GM12878 (cell line): ENCODE measurements around the gene DDR2. TPM values are rescaled to one million over a fixed set of nuclear protein-coding genes. Genes with fewer than 3 reads are reported as not detected.

Experiments
- ATAC-seq: fragments of 200-7000 bp; cut with Tn5 transposase; 3 replicates; pipeline ENCODE4 v1.9.1; 2020; ENCODE audit warnings: mild to moderate bottlenecking, moderate library complexity
- BruUV-seq: library from RNA; stranded (reverse); fragments of 400-500 nt; replicated peaks from 2 replicates; lab custom pipeline; 2021; lab: Mats Ljungman, UMichigan
- CTCF ChIA-PET: fragments of 300-600 bp; sonication (Branson Sonifier 250); formaldehyde crosslinking; extraction: SDS; loops from one replicate; lab custom pipeline; 2021; ENCODE audit warnings: inconsistent platforms; lab: Yijun Ruan, JAX
- POLR2A ChIA-PET: fragments of 350-600 bp; formaldehyde crosslinking; extraction: SDS; loops from one replicate; lab custom pipeline; 2021; ENCODE audit warnings: inconsistent platforms; lab: Charles Lee
- RAD21 ChIA-PET: fragments of 300-600 bp; sonication (Branson Sonifier 250); formaldehyde crosslinking; loops from one replicate; lab custom pipeline; 2023; ENCODE audit warnings: antibody characterized with exemption; ENCODE audit not compliant: unreplicated experiment; lab: Charles Lee
- SMC1A ChIA-PET: fragments of 300-600 bp; sonication (Branson Sonifier 250); formaldehyde crosslinking; loops from one replicate; lab custom pipeline; 2023; ENCODE audit not compliant: unreplicated experiment, uncharacterized antibody; lab: Charles Lee
- DNase-seq: peaks from one replicate; pipeline ENCODE4 v3.0.0-alpha.2; 2011; ENCODE audit warnings: low read depth, low spot score
- FAIRE-seq: peaks from 3 replicates; lab custom pipeline; 2011; peaks lifted over from hg19 to GRCh38; lab: Jason Lieb, UNC
- H2AFZ ChIP-seq: 2 replicates; pipeline ENCODE4 v1.6.0; 2011; ENCODE audit warnings: low read depth, low read length, control low read depth; ENCODE audit not compliant: control insufficient read depth
- H3K27ac ChIP-seq: 2 replicates; pipeline ENCODE4 v1.5.1; 2011; ENCODE audit warnings: control low read depth; ENCODE audit not compliant: control insufficient read depth, insufficient read depth
- H3K27me3 ChIP-seq, 2 experiments: replicated peaks in 1 of 2; 2 replicates each; pipeline versions ENCODE4 v1.6.0 to v1.6.1; 2011; ENCODE audit warnings: low read length in 1 of 2; ENCODE audit not compliant: control insufficient read depth in 2 of 2, insufficient read depth in 2 of 2
- H3K36me3 ChIP-seq, 2 experiments: 2 replicates each; pipeline ENCODE4 v1.5.1; 2011; ENCODE audit warnings: low read length in 1 of 2; ENCODE audit not compliant: control insufficient read depth in 2 of 2, insufficient read depth in 2 of 2
- H3K4me1 ChIP-seq: 2 replicates; pipeline ENCODE4 v1.6.1; 2011; ENCODE audit warnings: mild to moderate bottlenecking, low read length, moderate library complexity, mixed read lengths; ENCODE audit not compliant: control insufficient read depth, insufficient read depth
- H3K4me2 ChIP-seq: 2 replicates; pipeline ENCODE4 v1.6.0; 2011; ENCODE audit warnings: control low read depth; ENCODE audit not compliant: control insufficient read depth, insufficient read depth
- H3K4me3 ChIP-seq: fragments of 200-600 bp; sonication (generic); 2 replicates; pipeline ENCODE4 v1.5.1; 2016
- H3K79me2 ChIP-seq: 2 replicates; pipeline ENCODE4 v1.6.0; 2011; ENCODE audit warnings: low read length; ENCODE audit not compliant: control insufficient read depth, insufficient read depth
- H3K9ac ChIP-seq: 2 replicates; pipeline ENCODE4 v1.8.0; 2011; ENCODE audit warnings: low read length, control low read depth, mixed read lengths; ENCODE audit not compliant: control insufficient read depth, insufficient read depth
- H3K9me3 ChIP-seq: replicated peaks from 3 replicates; pipeline ENCODE4 v1.5.1; 2011; ENCODE audit warnings: mild to moderate bottlenecking, low read length; ENCODE audit not compliant: control insufficient read depth, insufficient read depth
- H4K20me1 ChIP-seq: 2 replicates; pipeline ENCODE4 v1.6.0; 2011; ENCODE audit not compliant: control insufficient read depth, insufficient read depth
- BHLHE40 ChIP-seq, 2 experiments: fragments of 450-650 bp in 1 of 2; IDR thresholded peaks; 2 replicates each; pipeline ENCODE4 v1.6.1; 2011 to 2017; ENCODE audit warnings: low read depth in 2 of 2, borderline replicate concordance in 1 of 2, improper control_type of control experiment in 1 of 2, low read length in 1 of 2, mild to moderate bottlenecking in 1 of 2
- HDAC2 ChIP-seq: fragments of 200-600 bp; sonication (generic); IDR thresholded peaks from 2 replicates; pipeline ENCODE4 v1.6.1; 2017
- HSF1 ChIP-seq: fragments of 150-350 bp; IDR thresholded peaks from 2 replicates; pipeline ENCODE4 v1.6.1; 2014; ENCODE audit warnings: mild to moderate bottlenecking, low read depth, low read length
- JUND ChIP-seq: IDR thresholded peaks from 2 replicates; pipeline ENCODE4 v1.6.1; 2012; ENCODE audit warnings: low read depth, mild to moderate bottlenecking, low read length, improper control_type of control experiment, moderate library complexity
- MYB ChIP-seq: fragments of 150-350 bp; IDR thresholded peaks from 2 replicates; pipeline ENCODE4 v1.6.1; 2014; ENCODE audit warnings: mild to moderate bottlenecking, low read depth, low read length, borderline replicate concordance
- PBX3 ChIP-seq: IDR thresholded peaks from 2 replicates; pipeline ENCODE4 v1.6.1; 2011; ENCODE audit warnings: mild to moderate bottlenecking, low read depth, low read length, moderate library complexity; ENCODE audit not compliant: insufficient replicate concordance
- RAD51 ChIP-seq: fragments of 450-650 bp; IDR thresholded peaks from 2 replicates; pipeline ENCODE4 v1.6.1; 2016; ENCODE audit warnings: moderate library complexity, mild to moderate bottlenecking, inconsistent platforms
- SP1 ChIP-seq: IDR thresholded peaks from one replicate; pipeline ENCODE4 v1.6.1; 2011; ENCODE audit warnings: low read depth, low read length
- STAT3 ChIP-seq: IDR thresholded peaks from 2 replicates; pipeline ENCODE4 v1.6.1; 2011; ENCODE audit warnings: low read depth, low read length, improper control_type of control experiment
- SUZ12 ChIP-seq: fragments of 200-600 bp; sonication (generic); IDR thresholded peaks from one replicate; pipeline ENCODE4 v1.6.1; 2018; ENCODE audit warnings: antibody characterized with exemption, mild to moderate bottlenecking; ENCODE audit not compliant: unreplicated experiment
- TAF1 ChIP-seq: IDR thresholded peaks from 2 replicates; pipeline ENCODE4 v1.6.1; 2011; ENCODE audit warnings: mild to moderate bottlenecking, low read depth, low read length, borderline replicate concordance
- TCF7 ChIP-seq: IDR thresholded peaks from 2 replicates; pipeline ENCODE4 v1.6.1; 2014; ENCODE audit warnings: antibody characterized with exemption, borderline replicate concordance
- ZBED1 ChIP-seq: IDR thresholded peaks from 2 replicates; pipeline ENCODE4 v1.6.1; 2016; ENCODE audit warnings: borderline replicate concordance
- ZNF207 ChIP-seq: fragments of 450-650 bp; IDR thresholded peaks from 2 replicates; pipeline ENCODE4 v1.6.1; 2014; ENCODE audit warnings: antibody characterized with exemption, mild to moderate bottlenecking, borderline replicate concordance
- ZNF592 ChIP-seq: fragments of 450-650 bp; IDR thresholded peaks from 2 replicates; pipeline ENCODE4 v1.6.1; 2017; ENCODE audit warnings: mild to moderate bottlenecking, moderate library complexity
- WGBS: methylation state at CpG from one replicate; pipeline ENCODE4 v1.1.6; 2016; ENCODE audit warnings: low lambda C conversion rate; ENCODE audit not compliant: insufficient replicate concordance, insufficient coverage; ENCODE audit errors: missing lambda C conversion rate; 5-methylcytosine and 5-hydroxymethylcytosine counted together
- in situ Hi-C: fragments of 300-500 bp; cut with MboI; formaldehyde crosslinking; loops from 9 replicates; pipeline ENCODE4 v1.14.3; 2018; ENCODE audit warnings: mixed read lengths
- intact Hi-C: fragments of 100-400 bp; cut with micrococcal nuclease; formaldehyde crosslinking; loops from one replicate; pipeline ENCODE4 v1.14.2; 2022; ENCODE audit not compliant: unreplicated experiment
- polyA plus RNA-seq, 11 experiments: library from polyadenylated mRNA; depleted of rRNA in 4 of 11; unstranded in 6 of 11; stranded (reverse) in 5 of 11; fragments of >200 nt; fragmentation: Nextera tagmentation in 4 of 11; fragmentation: Illumina TruSeq in 1 of 11; extraction: Ambion mirVana in 4 of 11; extraction: Trizol in 1 of 11; gene quantifications; 1 replicate in 1 of 11; 2 replicates in 10 of 11; pipeline versions ENCODE4 v1.2.1 to v1.2.3, GENCODE V29; 2011 to 2016; ENCODE audit warnings: inconsistent platforms in 2 of 11, missing spikeins in 2 of 11, low read depth in 1 of 11
- total RNA-seq, 4 experiments: library from RNA; depleted of rRNA in 3 of 4; stranded (reverse); fragments of >200 nt in 3 of 4; fragmentation: Illumina TruSeq in 1 of 4; extraction: Trizol in 1 of 4; gene quantifications; 2 replicates each; pipeline versions ENCODE4 v1.2.1 to v1.2.3, GENCODE V29; 2013 to 2021

DDR2 gene
- total and polyA plus RNA-seq, 10 of the 15 experiments (the other 5 are each of a cell fraction or from before 2014, with no cell fraction given) = 1.9 to 8.8 (median 5.5) TPM

GRCh38 chr1:162694911-162695310 is 62.6 kb downstream of the DDR2 start (continued):
- TF ChIP-seq HSF1 = no peak

- CTCF ChIA-PET = interaction anchor here (1.2 to 1.4 kb wide), 2 partner anchors 9 to 82 kb away, joined by 4 to 7 read pairs; no protein-coding TSS in a partner anchor
- SMC1A ChIA-PET = interaction anchor here (0.6 to 3.1 kb wide), 6 partner anchors 9 to 98 kb away, joined by 3 to 7 read pairs (median 3); no protein-coding TSS in a partner anchor
- intact Hi-C loops = no loop called here
- Histone ChIP-seq H3K4me2 (no peak overlapping the region), H4K20me1 (no peaks in the 10 kb centered on the region), H3K27ac (no peak overlapping the region), H3K36me3 (no peaks in the 10 kb centered on the region), H3K9ac (no peak overlapping the region), H3K4me1 (0 out of 2 replicates have a peak, but pooled peaks cover 5% of the 10 kb centered on the region), H3K4me3 (no peak overlapping the region), H2AFZ (no peak overlapping the region), H3K27me3 (no peaks in the 10 kb centered on the region), H3K9me3 (no peaks in the 10 kb centered on the region), H3K79me2 (no peaks in the 10 kb centered on the region)
- in situ Hi-C loops = no loop called here
- RAD21 ChIA-PET = interaction anchor here (0.6 to 0.9 kb wide), 2 partner anchors 18 to 147 kb away, joined by 3 read pairs; no protein-coding TSS in a partner anchor
- no peak for DNase-seq
- no peak for ATAC-seq
- POLR2A ChIA-PET = interaction anchor here (1.0 kb wide), 1 partner anchor 66 kb away, joined by 3 read pairs; no protein-coding TSS in a partner anchor
- BruUV-seq = no TSS peak
- WGBS = 94% methylated on average over 1 of the region's 1 CpG
- no peak for FAIRE-seq
- TF ChIP-seq ZBED1 (no peak), JUND (no peak), MYB (no peak), SP1 (no peak), PBX3 (no peak), BHLHE40 (IDR thresholded peaks at IDR 0.05; ENCODE audit: borderline replicate concordance in 1 of 2, low read depth in 2 of 2, low read length in 1 of 2) (no peak), HDAC2 (no peak), TAF1 (no peak), SUZ12 (no peak), ZNF207 (no peak), STAT3 (no peak), ZNF592 (no peak), RAD51 (no peak), TCF7 (no peak)
Measured at GRCh38 chr1:162695687-162696086, 63.4 kb downstream of the DDR2 start.
